Measurements from ENCODE around the gene TBX2.

Gene TBX2

GRCh38 chr17:61369751-61370150 lies 29.9 kb upstream of the TBX2 start:
- no peak for DNase-seq

DNA sequence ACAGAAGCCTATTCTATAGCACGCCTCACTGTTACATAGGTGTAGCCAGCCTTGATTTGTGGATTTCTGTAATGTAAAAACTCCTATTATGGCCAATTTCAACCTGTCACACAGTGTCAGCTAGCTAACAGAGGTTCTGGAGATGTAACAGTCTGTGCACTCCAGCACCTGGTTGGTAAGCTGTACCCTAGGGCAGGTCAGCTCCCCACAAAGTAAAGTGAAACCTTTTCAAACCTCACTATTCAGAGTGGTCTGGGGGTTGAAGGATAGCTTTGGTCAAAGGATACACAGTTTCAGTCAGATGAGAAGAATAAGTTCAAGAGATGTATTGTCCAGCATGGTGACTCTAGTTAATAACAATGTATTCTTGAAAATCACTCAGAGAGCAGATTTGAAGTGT lies 28.5 kb upstream of the TBX2 start:
- no peak for DNase-seq

- DNase-seq: no peak
These were observed 28.0 kb upstream of the TBX2 start for GRCh38 chr17:61371606-61372005.

DNA sequence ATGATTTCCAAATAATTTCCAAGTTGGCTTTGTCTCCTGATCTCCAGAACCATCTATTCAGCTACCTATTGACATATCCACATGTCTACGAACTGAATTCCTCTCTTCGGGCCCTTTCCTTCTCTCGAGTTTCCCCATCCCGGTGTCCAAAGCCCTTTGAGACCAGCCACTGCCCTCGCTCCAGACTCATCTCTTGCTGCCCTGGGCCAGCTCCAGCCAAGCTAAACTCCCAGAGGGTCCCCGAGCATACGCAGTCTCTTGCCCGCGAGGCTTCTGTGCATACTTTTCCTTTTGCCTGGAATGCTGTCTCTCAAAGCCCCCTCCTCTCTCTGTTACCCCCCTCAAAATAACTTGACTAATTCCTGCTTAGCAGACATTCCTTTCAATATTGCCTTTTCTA lies 27.2 kb upstream of the TBX2 start:
- DNase-seq: no peak

GRCh38 chr17:61376931-61377838 lies 22.5 kb upstream of the TBX2 start:
- no peak for DNase-seq

DNA sequence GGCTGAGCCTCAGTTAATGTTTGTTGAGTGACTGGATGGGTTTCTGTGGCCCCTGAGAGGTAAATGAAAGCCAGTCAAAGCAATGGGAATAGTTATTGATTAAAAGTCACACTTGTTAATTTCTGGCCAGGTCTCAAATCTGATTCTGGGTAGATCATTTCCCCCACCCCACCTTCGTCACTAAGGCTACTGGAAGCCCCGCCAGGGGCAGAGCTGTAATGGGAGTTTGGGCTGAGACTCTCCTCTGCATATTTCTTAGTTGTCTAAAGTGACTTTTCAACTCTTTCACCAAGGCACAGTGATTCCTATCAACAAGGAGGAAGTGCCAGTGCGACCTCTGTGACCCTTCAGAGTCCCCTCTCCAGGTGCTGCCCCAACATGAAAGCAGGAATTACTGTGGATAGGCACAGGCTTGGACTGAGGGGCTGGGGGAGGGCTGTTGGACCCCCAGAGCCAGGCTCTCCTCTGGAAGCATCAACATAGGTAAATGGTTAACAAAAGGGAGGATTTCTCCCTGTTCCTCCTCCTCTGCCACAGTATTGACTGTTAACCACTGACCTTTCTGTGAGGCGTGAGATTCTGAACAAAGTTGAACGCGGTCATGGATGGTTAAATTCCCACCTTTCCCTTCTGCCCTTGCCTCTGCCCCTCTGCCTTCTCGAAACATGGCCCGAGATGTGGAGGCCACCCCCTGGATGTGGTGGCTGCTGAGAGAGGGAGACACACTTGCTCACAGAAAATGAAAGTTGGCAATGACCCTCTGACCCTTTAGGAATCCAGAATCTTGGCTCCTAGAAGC lies 20.8 kb upstream of the TBX2 start:
- no peak for DNase-seq

DNA sequence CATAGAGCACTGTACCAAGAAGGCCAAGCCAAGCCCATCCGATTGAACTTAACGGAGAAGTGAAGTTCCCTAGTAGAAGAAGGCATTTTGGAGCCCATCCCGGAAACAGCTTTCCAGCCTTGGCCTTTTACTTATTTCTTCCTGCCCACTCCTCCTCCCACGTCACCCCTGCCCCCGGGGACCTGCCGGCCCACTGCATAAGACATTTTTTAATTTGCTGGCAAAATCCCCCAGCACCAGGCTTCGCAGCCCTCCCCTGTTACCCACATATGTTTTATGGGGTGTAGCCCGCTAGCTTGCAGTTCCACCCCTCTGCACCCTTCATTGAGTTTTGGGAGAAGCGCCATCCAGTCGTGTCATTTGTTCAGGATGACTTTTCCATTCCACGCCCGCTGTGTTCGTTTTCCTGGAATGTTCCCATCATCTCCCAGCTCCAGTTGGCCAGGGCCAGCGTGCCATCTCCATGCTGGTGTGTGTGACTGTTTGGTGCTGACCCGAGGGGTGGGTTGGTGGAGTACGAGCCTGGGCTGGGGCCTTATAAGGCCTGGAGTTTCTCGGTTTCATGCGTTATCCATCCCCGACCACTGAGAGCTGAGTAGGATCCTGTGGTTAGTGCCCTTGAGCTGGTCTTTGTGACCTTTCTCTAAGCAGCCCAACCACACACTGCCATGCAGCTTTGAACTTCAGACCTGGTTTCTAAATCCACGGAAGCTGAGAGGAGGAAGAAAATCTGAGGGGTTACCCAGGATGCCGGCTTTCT lies 20.0 kb upstream of the TBX2 start:
- no peak for DNase-seq

- no peak for DNase-seq
These were observed 19.3 kb upstream of the TBX2 start for GRCh38 chr17:61380217-61380835.

DNA sequence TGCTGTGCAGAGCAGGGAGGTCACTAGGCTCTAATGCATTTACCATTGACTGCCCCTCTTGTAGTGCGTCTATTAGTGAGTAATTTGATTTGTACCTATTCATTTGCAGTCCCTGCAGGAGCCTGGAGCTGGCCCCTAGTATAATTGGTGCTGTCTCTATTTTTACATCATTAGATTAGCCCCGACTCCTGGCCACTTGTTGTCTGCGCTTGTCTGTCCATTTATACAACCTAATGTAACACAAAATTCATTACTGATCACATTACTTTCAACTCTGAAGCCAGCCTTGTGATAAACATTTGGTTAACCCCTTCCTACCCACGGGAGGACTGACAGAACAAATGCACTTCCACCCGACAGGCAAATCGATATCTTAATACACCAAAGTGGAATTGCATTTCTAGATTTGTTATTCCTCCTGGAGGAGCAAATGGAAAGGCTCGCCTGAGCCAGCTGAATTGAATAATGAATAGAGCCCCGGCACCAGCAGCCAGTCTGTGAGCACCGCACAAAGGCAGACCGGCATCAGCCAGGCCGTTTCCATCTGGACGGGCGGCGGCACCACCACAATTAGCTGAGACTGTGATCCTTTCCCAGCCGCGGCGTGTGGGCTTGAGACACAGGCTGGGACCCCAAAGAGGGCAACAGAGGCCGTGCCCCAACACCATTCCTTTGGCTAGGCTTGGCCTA lies 18.7 kb upstream of the TBX2 start:
- no peak for DNase-seq

GRCh38 chr17:61381537-61381936 lies 18.1 kb upstream of the TBX2 start:
- no peak for DNase-seq

DNA sequence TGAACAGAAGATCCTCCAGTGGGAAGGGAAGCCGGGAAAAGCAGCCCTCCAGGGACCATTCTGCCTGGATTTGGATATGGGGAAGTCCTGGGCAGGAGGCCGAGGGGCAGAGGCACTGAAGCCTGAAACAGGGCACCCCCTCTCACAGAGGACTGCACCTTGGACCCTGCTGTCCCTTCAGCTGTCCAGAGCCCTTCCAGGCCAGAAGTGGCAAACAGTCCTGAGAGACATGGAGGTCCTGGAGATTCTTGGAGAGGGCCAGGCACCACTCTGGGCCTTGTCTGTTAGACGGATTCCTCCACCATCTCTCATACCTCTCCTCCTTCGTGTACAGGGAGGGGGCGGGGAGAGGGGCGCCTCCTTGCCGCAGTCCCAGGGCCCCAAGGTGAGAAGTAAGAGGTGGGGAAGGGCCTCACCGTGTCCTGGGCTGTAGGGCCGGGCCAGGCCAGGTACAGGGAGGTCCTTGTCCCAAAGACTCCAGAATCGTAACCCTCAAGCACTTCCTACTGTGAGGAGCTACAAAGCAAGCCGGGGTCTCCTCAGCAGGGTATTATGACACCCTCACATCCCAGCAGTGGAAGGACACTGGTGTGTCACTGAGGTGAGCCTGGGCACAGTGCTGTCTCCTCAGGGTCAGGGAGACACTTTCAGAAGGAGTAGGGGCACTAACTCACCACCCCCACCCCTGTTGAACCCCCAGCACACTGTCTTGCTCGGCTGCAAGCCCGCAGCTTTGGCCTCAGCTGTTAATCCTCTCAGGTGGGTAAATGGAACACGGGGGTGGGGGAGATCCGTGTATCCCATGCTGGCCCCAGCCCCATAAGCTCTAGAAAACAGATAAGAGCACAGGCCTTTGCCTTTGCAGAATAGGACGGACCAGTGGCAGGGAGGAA lies 16.6 kb upstream of the TBX2 start:
- DNase-seq: no peak

GRCh38 chr17:61383689-61384201 lies 15.9 kb upstream of the TBX2 start:
- DNase-seq: no peak

GRCh38 chr17:61384354-61384691 lies 15.3 kb upstream of the TBX2 start:
- no peak for DNase-seq

DNA sequence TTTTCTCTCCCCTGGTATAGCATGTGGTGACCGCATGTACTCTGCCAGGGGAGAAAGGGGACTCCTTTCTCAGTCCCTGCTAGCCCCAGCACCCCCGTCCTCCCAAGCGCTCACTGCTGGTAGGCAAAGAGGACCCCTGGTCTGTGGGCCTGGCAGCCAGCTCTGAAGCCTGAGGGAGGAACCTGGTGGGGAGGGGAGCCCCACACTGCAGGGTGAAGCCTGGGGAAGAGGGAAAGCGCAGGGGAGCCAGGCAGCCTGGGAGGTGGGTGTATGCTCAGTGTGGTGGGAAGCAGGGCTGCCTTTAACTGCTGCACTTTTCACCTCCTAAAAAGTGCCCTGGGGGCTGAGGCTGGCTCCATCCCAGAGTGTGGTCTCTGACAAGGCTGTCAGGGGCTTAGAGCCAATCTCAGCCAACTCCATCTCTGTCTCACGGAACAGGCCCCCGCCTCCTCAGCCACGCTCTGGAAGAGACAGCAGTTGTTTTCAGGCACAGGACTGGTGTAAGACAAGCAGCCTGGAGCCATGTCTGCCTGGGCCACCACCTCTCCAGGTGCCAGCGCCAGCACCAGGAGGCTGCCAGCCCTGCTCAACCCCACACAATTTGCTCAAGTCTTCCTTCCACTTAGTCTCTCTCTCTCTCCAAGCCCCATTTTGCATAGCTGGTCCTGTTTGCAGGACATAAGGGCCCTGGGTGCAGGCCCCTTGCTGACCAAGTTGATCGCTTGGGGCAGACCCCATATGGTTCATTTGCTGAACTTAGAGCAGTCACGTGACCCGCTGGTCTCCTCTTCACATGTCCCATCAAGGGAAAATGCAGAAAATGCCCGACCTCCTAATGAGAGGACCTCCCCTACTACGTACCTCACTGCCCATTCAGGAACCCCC lies 14.7 kb upstream of the TBX2 start:
- DNase-seq: no peak

GRCh38 chr17:61385577-61386236 lies 13.9 kb upstream of the TBX2 start:
- DNase-seq: no peak

GRCh38 chr17:61386251-61386650 lies 13.4 kb upstream of the TBX2 start:
- no peak for DNase-seq

GRCh38 chr17:61387011-61387410 lies 12.6 kb upstream of the TBX2 start:
- DNase-seq: no peak

DNA sequence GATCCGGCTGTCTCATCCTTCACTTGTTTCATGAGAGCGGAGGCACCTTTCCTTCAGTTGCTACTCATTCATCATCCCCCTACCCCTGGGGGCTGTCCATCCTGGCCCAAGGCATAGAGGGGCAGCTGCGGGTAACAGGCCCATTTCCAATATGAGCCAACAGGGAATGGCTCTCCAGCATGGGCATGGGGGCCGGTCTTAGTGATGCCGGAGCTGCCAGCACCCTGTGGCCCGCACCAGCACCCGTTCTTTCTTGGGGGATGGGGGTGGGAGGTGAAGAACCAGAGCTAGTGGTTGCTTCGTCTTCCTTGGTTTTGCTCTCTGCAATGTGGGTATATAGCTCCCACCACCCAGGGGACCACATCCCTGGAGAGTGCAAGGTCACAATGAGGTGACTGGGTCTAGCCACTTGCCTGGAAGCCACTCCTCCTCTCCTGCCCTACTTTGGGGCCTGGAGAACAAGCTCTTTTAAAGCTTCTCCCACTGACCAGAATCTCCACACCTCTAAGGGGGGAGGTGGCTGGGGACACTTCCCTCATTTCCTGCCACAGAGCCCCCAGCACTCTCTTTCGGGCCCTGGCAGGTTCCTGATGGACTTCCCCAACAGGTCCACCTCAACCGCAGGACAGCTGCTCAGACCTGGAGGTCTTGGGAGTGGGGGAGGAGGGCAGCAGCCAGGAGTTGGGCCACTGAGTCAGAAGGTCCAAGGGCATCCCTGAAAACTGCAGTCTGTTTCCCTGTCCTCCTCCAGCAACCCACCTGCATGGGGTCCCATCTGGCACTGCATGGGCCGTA lies 11.9 kb upstream of the TBX2 start:
- DNase-seq: no peak

All from activated CD4-positive, alpha-beta T cell treated with anti-CD3 and anti-CD28 coated beads, Interleukin-10, Interleukin-2, amounts not matched to agents 100 ng/mL and 50 ng/mL, durations not matched to agents 16 hours and 8 hours (primary cell).